Loucy (cell line): ENCODE data around the gene RPH3AL.

Source experiments
- H2AFZ ChIP-seq: fragments of 200-600 bp; sonication (generic); 2 replicates; pipeline ENCODE4 v1.6.0; 2016; ENCODE audit warnings: antibody characterized with exemption, mild to moderate bottlenecking, low read length, moderate library complexity
- H3F3A ChIP-seq: fragments of 200-600 bp; 2 replicates; pipeline ENCODE4 v1.6.0; 2016; ENCODE audit warnings: antibody characterized with exemption, low read depth, mild to moderate bottlenecking
- H3K27me3 ChIP-seq: fragments of 200-600 bp; sonication (generic); 2 replicates; pipeline ENCODE4 v1.6.1; 2014; ENCODE audit warnings: low read length, mild to moderate bottlenecking; ENCODE audit not compliant: insufficient read depth, poor library complexity, severe bottlenecking
- H3K36me3 ChIP-seq: fragments of 200-600 bp; sonication (generic); 2 replicates; pipeline ENCODE4 v1.6.1; 2016; ENCODE audit warnings: low read length; ENCODE audit not compliant: insufficient read depth
- H3K4me1 ChIP-seq: fragments of 200-600 bp; sonication (generic); 2 replicates; pipeline ENCODE4 v1.5.1; 2014; ENCODE audit warnings: low read length, mild to moderate bottlenecking; ENCODE audit not compliant: insufficient read depth, poor library complexity, severe bottlenecking
- H3K4me2 ChIP-seq: fragments of 200-600 bp; sonication (generic); 2 replicates; pipeline ENCODE4 v1.6.0; 2014; ENCODE audit warnings: antibody characterized with exemption, low read length, low read depth, mild to moderate bottlenecking; ENCODE audit not compliant: poor library complexity, severe bottlenecking
- H3K4me3 ChIP-seq: fragments of 200-600 bp; sonication (generic); 2 replicates; pipeline ENCODE4 v1.5.1; 2014; ENCODE audit warnings: low read length, mild to moderate bottlenecking, mixed read lengths; ENCODE audit not compliant: poor library complexity, severe bottlenecking
- H3K79me2 ChIP-seq: fragments of 200-600 bp; sonication (generic); 2 replicates; pipeline ENCODE4 v1.6.1; 2014; ENCODE audit warnings: low read length; ENCODE audit not compliant: insufficient read depth
- H3K9ac ChIP-seq: fragments of 200-600 bp; sonication (generic); 2 replicates; pipeline ENCODE4 v1.6.0; 2014; ENCODE audit warnings: mild to moderate bottlenecking, low read depth, low read length, moderate library complexity; ENCODE audit not compliant: poor library complexity, severe bottlenecking
- H3K9me2 ChIP-seq: fragments of 200-600 bp; sonication (generic); replicated peaks from 2 replicates; pipeline ENCODE4 v1.6.1; 2016; ENCODE audit warnings: low read depth, low read length, mixed read lengths
- H3K9me3 ChIP-seq: fragments of 200-600 bp; sonication (generic); 2 replicates; pipeline ENCODE4 v1.6.1; 2014; ENCODE audit warnings: mild to moderate bottlenecking, antibody characterized with exemption, low read length, low read depth; ENCODE audit not compliant: insufficient read depth
- H4K20me1 ChIP-seq: fragments of 200-600 bp; sonication (generic); 2 replicates; pipeline ENCODE4 v1.6.0; 2014; ENCODE audit warnings: antibody characterized with exemption, low read length, mild to moderate bottlenecking; ENCODE audit not compliant: insufficient read depth, poor library complexity, severe bottlenecking
- EZH2phosphoT487 ChIP-seq: fragments of 200-600 bp; IDR thresholded peaks from 2 replicates; pipeline ENCODE4 v1.6.1; 2018; ENCODE audit warnings: antibody characterized with exemption, mild to moderate bottlenecking, moderate library complexity, borderline replicate concordance
- TF ChIP-seq, protein P1 (sequence below): fragments of 200-600 bp; sonication (generic); conservative IDR thresholded peaks from 2 replicates; pipeline ENCODE4 v1.5.1; 2014; ENCODE audit warnings: mild to moderate bottlenecking, antibody characterized with exemption, low read length

RPH3AL gene

DNA sequence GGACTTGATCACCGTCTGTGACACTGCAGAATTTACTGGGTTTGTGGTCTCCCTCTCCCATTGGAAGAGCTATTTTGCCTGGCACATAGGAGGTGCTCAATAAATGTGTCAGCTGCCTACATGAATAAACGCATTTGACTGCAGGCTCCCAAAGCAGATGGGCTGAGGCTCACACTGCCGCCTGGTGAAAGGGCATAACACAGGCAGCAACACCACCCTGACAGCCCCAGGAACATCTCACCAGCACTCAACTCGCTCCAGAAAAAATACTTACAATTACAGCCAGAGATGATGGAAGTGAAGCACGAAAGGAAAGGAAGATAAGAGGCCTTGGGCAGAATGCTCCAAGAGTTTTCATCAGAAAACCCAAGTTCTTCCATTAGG lies 73.9 kb downstream of the RPH3AL start:
- H3K27me3 ChIP-seq: no peaks in the 10 kb centered on the region
- H3K79me2 ChIP-seq: no peaks in the 10 kb centered on the region
- no peaks in the 10 kb centered on the region for H3K9me3 ChIP-seq
- H3K9ac ChIP-seq: no peak overlapping the region
- no peaks in the 10 kb centered on the region for H3K36me3 ChIP-seq
- no peaks in the 10 kb centered on the region for H4K20me1 ChIP-seq
- H3K4me3 ChIP-seq: no peak overlapping the region
- TF ChIP-seq EZH2phosphoT487: no peak
- TF ChIP-seq, protein P1, sequence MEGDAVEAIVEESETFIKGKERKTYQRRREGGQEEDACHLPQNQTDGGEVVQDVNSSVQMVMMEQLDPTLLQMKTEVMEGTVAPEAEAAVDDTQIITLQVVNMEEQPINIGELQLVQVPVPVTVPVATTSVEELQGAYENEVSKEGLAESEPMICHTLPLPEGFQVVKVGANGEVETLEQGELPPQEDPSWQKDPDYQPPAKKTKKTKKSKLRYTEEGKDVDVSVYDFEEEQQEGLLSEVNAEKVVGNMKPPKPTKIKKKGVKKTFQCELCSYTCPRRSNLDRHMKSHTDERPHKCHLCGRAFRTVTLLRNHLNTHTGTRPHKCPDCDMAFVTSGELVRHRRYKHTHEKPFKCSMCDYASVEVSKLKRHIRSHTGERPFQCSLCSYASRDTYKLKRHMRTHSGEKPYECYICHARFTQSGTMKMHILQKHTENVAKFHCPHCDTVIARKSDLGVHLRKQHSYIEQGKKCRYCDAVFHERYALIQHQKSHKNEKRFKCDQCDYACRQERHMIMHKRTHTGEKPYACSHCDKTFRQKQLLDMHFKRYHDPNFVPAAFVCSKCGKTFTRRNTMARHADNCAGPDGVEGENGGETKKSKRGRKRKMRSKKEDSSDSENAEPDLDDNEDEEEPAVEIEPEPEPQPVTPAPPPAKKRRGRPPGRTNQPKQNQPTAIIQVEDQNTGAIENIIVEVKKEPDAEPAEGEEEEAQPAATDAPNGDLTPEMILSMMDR: no peak
- H3K4me1 ChIP-seq: no peaks in the 10 kb centered on the region
- no peak overlapping the region for H2AFZ ChIP-seq
- no peaks in the 10 kb centered on the region for H3F3A ChIP-seq
- no peaks in the 10 kb centered on the region for H3K9me2 ChIP-seq
- H3K4me2 ChIP-seq: no peak overlapping the region

DNA sequence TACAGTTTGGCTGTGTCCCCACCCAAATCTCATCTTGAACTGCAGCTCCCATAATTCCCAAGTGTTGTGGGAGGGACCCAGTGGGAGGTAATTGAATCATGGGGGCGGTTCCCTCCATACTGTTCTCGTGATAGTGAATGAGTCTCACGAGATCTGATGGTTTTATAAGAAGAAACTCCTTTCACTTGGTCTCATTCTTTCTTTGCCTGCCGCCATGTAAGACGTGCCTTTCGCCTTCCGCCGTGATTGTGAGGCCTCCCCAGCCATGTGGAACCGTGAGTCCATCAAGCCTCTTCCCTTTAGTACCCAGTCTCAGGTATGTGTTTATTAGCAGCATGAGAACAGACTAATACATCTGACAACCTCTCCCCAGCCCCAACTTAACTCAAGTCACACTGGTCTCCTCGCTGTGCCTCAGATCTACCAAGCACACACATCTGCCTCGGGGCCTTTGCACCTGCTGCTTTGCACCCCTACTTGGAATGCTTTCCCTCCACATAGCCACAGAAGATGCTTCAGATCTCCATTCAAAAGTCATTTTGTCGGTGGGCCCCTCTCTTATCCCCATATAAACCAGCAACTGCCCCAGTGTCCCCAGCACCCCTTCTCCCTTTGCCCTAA lies 74.4 kb downstream of the RPH3AL start:
- no peak overlapping the region for H2AFZ ChIP-seq
- H3K4me3 ChIP-seq: no peak overlapping the region
- TF ChIP-seq EZH2phosphoT487: no peak
- TF ChIP-seq, protein P1: no peak
- H3K9ac ChIP-seq: no peak overlapping the region
- H3K4me2 ChIP-seq: no peak overlapping the region
- no peaks in the 10 kb centered on the region for H3K79me2 ChIP-seq
- no peaks in the 10 kb centered on the region for H3K4me1 ChIP-seq
- H4K20me1 ChIP-seq: no peaks in the 10 kb centered on the region
- no peaks in the 10 kb centered on the region for H3K9me3 ChIP-seq
- H3K9me2 ChIP-seq: no peaks in the 10 kb centered on the region
- no peaks in the 10 kb centered on the region for H3K36me3 ChIP-seq
- no peaks in the 10 kb centered on the region for H3F3A ChIP-seq
- no peaks in the 10 kb centered on the region for H3K27me3 ChIP-seq

DNA sequence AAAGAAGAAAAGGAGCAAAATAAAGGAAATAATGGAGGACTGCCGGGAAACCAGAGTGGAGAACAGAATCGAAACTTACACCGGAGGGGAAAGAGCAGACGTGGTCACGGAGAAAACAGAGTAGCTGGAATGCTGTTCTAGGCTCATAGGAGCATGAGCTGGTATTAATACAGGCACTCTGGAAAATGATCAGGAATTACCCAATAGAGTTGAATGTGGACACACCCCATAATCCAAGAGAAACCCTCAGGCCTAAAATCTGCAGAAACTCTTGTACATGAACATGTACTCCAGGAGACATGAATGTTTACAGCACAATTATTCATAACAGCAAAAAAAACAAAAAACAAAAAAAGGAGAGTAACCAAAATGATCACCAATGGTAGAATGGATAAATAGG lies 77.7 kb downstream of the RPH3AL start:
- Histone ChIP-seq H3K27me3 (no peaks in the 10 kb centered on the region), H3K4me1 (no peaks in the 10 kb centered on the region), H3K36me3 (no peaks in the 10 kb centered on the region), H3F3A (no peaks in the 10 kb centered on the region), H3K9me3 (no peaks in the 10 kb centered on the region), H3K4me2 (no peak overlapping the region), H3K9me2 (no peaks in the 10 kb centered on the region), H2AFZ (no peak overlapping the region), H4K20me1 (no peaks in the 10 kb centered on the region), H3K79me2 (no peaks in the 10 kb centered on the region), H3K9ac (no peak overlapping the region), H3K4me3 (no peak overlapping the region)
- TF ChIP-seq, protein P1: no peak
- TF ChIP-seq EZH2phosphoT487: no peak
